Kidney (tissue), 14 donors: ENCODE results near the gene KRTCAP2. TPM values are rescaled to one million over a fixed set of nuclear protein-coding genes. Genes with fewer than 3 reads are reported as not detected.
A peak's percentile ranks its signal among the peaks of the same experiment; 100 is the strongest.

Experiments
- DNase-seq, 5 donors: peaks; one replicate each; pipeline ENCODE4 v3.0.0-alpha.2; 2013 to 2020
- FAIRE-seq: peaks from 2 replicates; lab custom pipeline; 2012; peaks lifted over from hg19 to GRCh38; lab: Jason Lieb, UNC
- H3K27ac ChIP-seq, 2 donors: one replicate each; pipeline ENCODE4 v1.7.0; 2013; ENCODE audit warnings: low read depth in 2 of 2, low read length in 2 of 2, inconsistent platforms in 1 of 2
- H3K27me3 ChIP-seq: one replicate; pipeline ENCODE4 v1.7.1; 2013; ENCODE audit warnings: low read length, inconsistent platforms; ENCODE audit not compliant: control insufficient read depth, insufficient read depth
- H3K36me3 ChIP-seq, 3 donors: one replicate each; pipeline versions ENCODE4 v1.7.0 to v1.7.1; 2013; ENCODE audit warnings: low read length in 3 of 3, control low read depth in 1 of 3, inconsistent platforms in 1 of 3; ENCODE audit not compliant: insufficient read depth in 3 of 3, control insufficient read depth in 2 of 3
- H3K4me1 ChIP-seq, 3 donors: one replicate each; pipeline versions ENCODE4 v1.7.0 to v1.7.1; 2013; ENCODE audit warnings: low read length in 3 of 3, inconsistent platforms in 1 of 3, low read depth in 1 of 3; ENCODE audit not compliant: control insufficient read depth in 2 of 3, insufficient read depth in 2 of 3
- H3K4me3 ChIP-seq, 3 donors: one replicate each; pipeline versions ENCODE4 v1.7.0 to v1.8.1; 2013; ENCODE audit warnings: low read length in 3 of 3, control low read depth in 1 of 3, inconsistent platforms in 1 of 3
- H3K9ac ChIP-seq, 3 donors: one replicate each; pipeline versions ENCODE4 v1.7.0 to v1.7.1; 2013; ENCODE audit warnings: low read length in 3 of 3, control low read depth in 1 of 3, inconsistent platforms in 1 of 3
- H3K9me3 ChIP-seq, 3 donors: one replicate each; pipeline versions ENCODE4 v1.7.0 to v1.7.1; 2013; ENCODE audit warnings: low read length in 3 of 3, control low read depth in 1 of 3, inconsistent platforms in 1 of 3; ENCODE audit not compliant: control insufficient read depth in 2 of 3, insufficient read depth in 1 of 3
- CTCF ChIP-seq: IDR thresholded peaks from 3 replicates; pipeline ENCODE4 v1.5.1; 2012; ENCODE audit warnings: mild to moderate bottlenecking, moderate library complexity, borderline replicate concordance; ENCODE audit not compliant: insufficient read depth; ENCODE audit errors: extremely low read depth
- intact Hi-C: fragments of 100-400 bp; cut with DNase I; formaldehyde crosslinking; loops from one replicate; pipeline ENCODE4 v1.11.1; 2022
- polyA plus RNA-seq: library from polyadenylated mRNA; stranded (reverse); fragments of 350-450 nt; fragmentation: Illumina TruSeq; extraction: RNeasy Lipid Tissue Mini Kit (QIAGEN cat#74804); gene quantifications from one replicate; pipeline ENCODE4 v1.2.3, GENCODE V29; 2014; ENCODE audit warnings: low read depth, low replicate concordance; ENCODE audit not compliant: insufficient read depth
- total RNA-seq: library from RNA; stranded (reverse); fragmentation: NEBNext Ultra II Directional; extraction: Animal tissue kit (Norgen Biotek cat#: 25700); gene quantifications from one replicate; pipeline ENCODE4 v1.2.1, GENCODE V29; 2021
- donor health status: control.
- donor health status: control.
- donor health status: control.
- donor health status: control.
- donor health status: control.
- donor health status: DM: yes; HTN: yes; CAD: no.
- donor health status: Normal renal cell carcinoma (clear cell type).

Gene KRTCAP2
- total and polyA plus RNA-seq, 2 donors from 2014 or later = 198 to 351 TPM

GRCh38 chr1:155200920-155201319 is 27.8 kb upstream of the KRTCAP2 start:
- Histone ChIP-seq H3K4me1 (no peaks in the 10 kb centered on the region), H3K27ac (no peak overlapping the region), H3K27me3 (no peaks in the 10 kb centered on the region), H3K36me3 (no peaks in the 10 kb centered on the region), H3K9ac (no peak overlapping the region), H3K9me3 (no peaks in the 10 kb centered on the region), H3K4me3 (no peak overlapping the region)
- FAIRE-seq (no peak), DNase-seq (peak in 1 of 5 donors; percentile 56)
- TF ChIP-seq CTCF = no peak
- intact Hi-C loops = no loop called here

GRCh38 chr1:155199792-155200191 is 26.7 kb upstream of the KRTCAP2 start:
- H3K9me3 ChIP-seq = no peaks in the 10 kb centered on the region
- no peak overlapping the region for H3K4me3 ChIP-seq
- peak in 1 of 5 donors; percentile 22 for DNase-seq
- no peaks in the 10 kb centered on the region for H3K4me1 ChIP-seq
- no peak for FAIRE-seq
- H3K9ac ChIP-seq = no peak overlapping the region
- no peaks in the 10 kb centered on the region for H3K27me3 ChIP-seq
- H3K36me3 ChIP-seq = no peaks in the 10 kb centered on the region
- no peak for TF ChIP-seq CTCF
- intact Hi-C loops = no loop called here
- no peak overlapping the region for H3K27ac ChIP-seq

- H3K27me3 ChIP-seq = no peaks in the 10 kb centered on the region
- no peak overlapping the region for H3K4me3 ChIP-seq
- no peaks in the 10 kb centered on the region for H3K36me3 ChIP-seq
- TF ChIP-seq CTCF = no peak
- no peak overlapping the region for H3K27ac ChIP-seq
- DNase-seq (peak in 1 of 5 donors; percentile 18), FAIRE-seq (no peak)
- H3K9ac ChIP-seq = no peak overlapping the region
- intact Hi-C loops = no loop called here
- peaks cover 0 to 6% (median 0%) of the 10 kb centered on the region in 3 donors for H3K4me1 ChIP-seq
- no peaks in the 10 kb centered on the region for H3K9me3 ChIP-seq
These were observed 25.4 kb upstream of the KRTCAP2 start for GRCh38 chr1:155198547-155198906.
